Measurements from ENCODE around the gene RDH16.

The RDH16 gene

GRCh38 chr12:56996793-56997545 lies 39.6 kb upstream of the RDH16 start:
- TF ChIP-seq OSR1 (CRISPR knock-in tag; IDR thresholded peaks at IDR 0.05) (no peak), BACH2 (CRISPR knock-in tag; IDR thresholded peaks at IDR 0.05; ENCODE audit: borderline replicate concordance) (no peak), ZNF70 (CRISPR knock-in tag; IDR thresholded peaks at IDR 0.05) (no peak), ZNF8 (CRISPR knock-in tag; IDR thresholded peaks at IDR 0.05) (no peak), CSRNP3 (CRISPR knock-in tag; IDR thresholded peaks at IDR 0.05) (no peak), ZNF565 (CRISPR knock-in tag; conservative IDR thresholded peaks at IDR 0.05; ENCODE audit: low read depth) (no peak), GLIS3 (CRISPR knock-in tag; IDR thresholded peaks at IDR 0.05) (no peak), POU6F1 (CRISPR knock-in tag; IDR thresholded peaks at IDR 0.05; ENCODE audit: borderline replicate concordance, low read depth) (no peak), ZFP30 (CRISPR knock-in tag; IDR thresholded peaks at IDR 0.05) (no peak), SNAI2 (CRISPR knock-in tag; IDR thresholded peaks at IDR 0.05) (no peak)
- TF ChIP-seq, protein P1, sequence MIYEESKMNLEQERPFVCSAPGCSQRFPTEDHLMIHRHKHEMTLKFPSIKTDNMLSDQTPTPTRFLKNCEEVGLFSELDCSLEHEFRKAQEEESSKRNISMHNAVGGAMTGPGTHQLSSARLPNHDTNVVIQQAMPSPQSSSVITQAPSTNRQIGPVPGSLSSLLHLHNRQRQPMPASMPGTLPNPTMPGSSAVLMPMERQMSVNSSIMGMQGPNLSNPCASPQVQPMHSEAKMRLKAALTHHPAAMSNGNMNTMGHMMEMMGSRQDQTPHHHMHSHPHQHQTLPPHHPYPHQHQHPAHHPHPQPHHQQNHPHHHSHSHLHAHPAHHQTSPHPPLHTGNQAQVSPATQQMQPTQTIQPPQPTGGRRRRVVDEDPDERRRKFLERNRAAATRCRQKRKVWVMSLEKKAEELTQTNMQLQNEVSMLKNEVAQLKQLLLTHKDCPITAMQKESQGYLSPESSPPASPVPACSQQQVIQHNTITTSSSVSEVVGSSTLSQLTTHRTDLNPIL (CRISPR knock-in tag; IDR thresholded peaks at IDR 0.05; ENCODE audit: low read depth), result no peak
- TF ChIP-seq, protein P2, sequence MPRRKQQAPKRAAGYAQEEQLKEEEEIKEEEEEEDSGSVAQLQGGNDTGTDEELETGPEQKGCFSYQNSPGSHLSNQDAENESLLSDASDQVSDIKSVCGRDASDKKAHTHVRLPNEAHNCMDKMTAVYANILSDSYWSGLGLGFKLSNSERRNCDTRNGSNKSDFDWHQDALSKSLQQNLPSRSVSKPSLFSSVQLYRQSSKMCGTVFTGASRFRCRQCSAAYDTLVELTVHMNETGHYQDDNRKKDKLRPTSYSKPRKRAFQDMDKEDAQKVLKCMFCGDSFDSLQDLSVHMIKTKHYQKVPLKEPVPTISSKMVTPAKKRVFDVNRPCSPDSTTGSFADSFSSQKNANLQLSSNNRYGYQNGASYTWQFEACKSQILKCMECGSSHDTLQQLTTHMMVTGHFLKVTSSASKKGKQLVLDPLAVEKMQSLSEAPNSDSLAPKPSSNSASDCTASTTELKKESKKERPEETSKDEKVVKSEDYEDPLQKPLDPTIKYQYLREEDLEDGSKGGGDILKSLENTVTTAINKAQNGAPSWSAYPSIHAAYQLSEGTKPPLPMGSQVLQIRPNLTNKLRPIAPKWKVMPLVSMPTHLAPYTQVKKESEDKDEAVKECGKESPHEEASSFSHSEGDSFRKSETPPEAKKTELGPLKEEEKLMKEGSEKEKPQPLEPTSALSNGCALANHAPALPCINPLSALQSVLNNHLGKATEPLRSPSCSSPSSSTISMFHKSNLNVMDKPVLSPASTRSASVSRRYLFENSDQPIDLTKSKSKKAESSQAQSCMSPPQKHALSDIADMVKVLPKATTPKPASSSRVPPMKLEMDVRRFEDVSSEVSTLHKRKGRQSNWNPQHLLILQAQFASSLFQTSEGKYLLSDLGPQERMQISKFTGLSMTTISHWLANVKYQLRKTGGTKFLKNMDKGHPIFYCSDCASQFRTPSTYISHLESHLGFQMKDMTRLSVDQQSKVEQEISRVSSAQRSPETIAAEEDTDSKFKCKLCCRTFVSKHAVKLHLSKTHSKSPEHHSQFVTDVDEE (CRISPR knock-in tag; IDR thresholded peaks at IDR 0.05), result no peak
- ATAC-seq, result no peak

GRCh38 chr12:56995930-56996496 lies 38.6 kb upstream of the RDH16 start:
- no peak for ATAC-seq
- no peak for TF ChIP-seq ZFP3 (CRISPR knock-in tag; IDR thresholded peaks at IDR 0.05)
- no peak for TF ChIP-seq OSR1 (CRISPR knock-in tag; IDR thresholded peaks at IDR 0.05)
- no peak for TF ChIP-seq SNAI2 (CRISPR knock-in tag; IDR thresholded peaks at IDR 0.05)
- no peak for TF ChIP-seq ZNF565 (CRISPR knock-in tag; conservative IDR thresholded peaks at IDR 0.05; ENCODE audit: low read depth)
- no peak for TF ChIP-seq ZNF8 (CRISPR knock-in tag; IDR thresholded peaks at IDR 0.05)
- TF ChIP-seq, protein P1 (CRISPR knock-in tag; IDR thresholded peaks at IDR 0.05; ENCODE audit: low read depth), result no peak
- TF ChIP-seq ARNTL (CRISPR knock-in tag; IDR thresholded peaks at IDR 0.05; ENCODE audit: borderline replicate concordance, low read depth), result no peak

DNA sequence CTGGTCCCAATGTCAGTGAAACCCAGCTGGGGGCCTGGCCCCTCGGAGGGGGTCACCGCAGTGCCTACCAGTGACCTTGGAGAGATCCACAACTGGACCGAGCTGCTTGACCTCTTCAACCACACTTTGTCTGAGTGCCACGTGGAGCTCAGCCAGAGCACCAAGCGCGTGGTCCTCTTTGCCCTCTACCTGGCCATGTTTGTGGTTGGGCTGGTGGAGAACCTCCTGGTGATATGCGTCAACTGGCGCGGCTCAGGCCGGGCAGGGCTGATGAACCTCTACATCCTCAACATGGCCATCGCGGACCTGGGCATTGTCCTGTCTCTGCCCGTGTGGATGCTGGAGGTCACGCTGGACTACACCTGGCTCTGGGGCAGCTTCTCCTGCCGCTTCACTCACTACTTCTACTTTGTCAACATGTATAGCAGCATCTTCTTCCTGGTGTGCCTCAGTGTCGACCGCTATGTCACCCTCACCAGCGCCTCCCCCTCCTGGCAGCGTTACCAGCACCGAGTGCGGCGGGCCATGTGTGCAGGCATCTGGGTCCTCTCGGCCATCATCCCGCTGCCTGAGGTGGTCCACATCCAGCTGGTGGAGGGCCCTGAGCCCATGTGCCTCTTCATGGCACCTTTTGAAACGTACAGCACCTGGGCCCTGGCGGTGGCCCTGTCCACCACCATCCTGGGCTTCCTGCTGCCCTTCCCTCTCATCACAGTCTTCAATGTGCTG lies 38.0 kb upstream of the RDH16 start:
- no peak for ATAC-seq
- TF ChIP-seq, protein P1 (CRISPR knock-in tag; IDR thresholded peaks at IDR 0.05; ENCODE audit: low read depth), result no peak
- TF ChIP-seq, protein P3, sequence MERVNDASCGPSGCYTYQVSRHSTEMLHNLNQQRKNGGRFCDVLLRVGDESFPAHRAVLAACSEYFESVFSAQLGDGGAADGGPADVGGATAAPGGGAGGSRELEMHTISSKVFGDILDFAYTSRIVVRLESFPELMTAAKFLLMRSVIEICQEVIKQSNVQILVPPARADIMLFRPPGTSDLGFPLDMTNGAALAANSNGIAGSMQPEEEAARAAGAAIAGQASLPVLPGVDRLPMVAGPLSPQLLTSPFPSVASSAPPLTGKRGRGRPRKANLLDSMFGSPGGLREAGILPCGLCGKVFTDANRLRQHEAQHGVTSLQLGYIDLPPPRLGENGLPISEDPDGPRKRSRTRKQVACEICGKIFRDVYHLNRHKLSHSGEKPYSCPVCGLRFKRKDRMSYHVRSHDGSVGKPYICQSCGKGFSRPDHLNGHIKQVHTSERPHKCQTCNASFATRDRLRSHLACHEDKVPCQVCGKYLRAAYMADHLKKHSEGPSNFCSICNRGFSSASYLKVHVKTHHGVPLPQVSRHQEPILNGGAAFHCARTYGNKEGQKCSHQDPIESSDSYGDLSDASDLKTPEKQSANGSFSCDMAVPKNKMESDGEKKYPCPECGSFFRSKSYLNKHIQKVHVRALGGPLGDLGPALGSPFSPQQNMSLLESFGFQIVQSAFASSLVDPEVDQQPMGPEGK (CRISPR knock-in tag; IDR thresholded peaks at IDR 0.05; ENCODE audit: borderline replicate concordance), result no peak
- TF ChIP-seq ARNTL (CRISPR knock-in tag; IDR thresholded peaks at IDR 0.05; ENCODE audit: borderline replicate concordance, low read depth) (no peak), ESRRG (CRISPR knock-in tag; IDR thresholded peaks at IDR 0.05) (no peak), CSDC2 (CRISPR knock-in tag; IDR thresholded peaks at IDR 0.05) (no peak), ZFP3 (CRISPR knock-in tag; IDR thresholded peaks at IDR 0.05) (no peak), ZFP30 (CRISPR knock-in tag; IDR thresholded peaks at IDR 0.05) (no peak), ZNF565 (CRISPR knock-in tag; conservative IDR thresholded peaks at IDR 0.05; ENCODE audit: low read depth) (no peak), PPARA (CRISPR knock-in tag; IDR thresholded peaks at IDR 0.05; ENCODE audit: borderline replicate concordance) (no peak), POU6F1 (CRISPR knock-in tag; IDR thresholded peaks at IDR 0.05; ENCODE audit: borderline replicate concordance, low read depth) (no peak), ZC3H10 (CRISPR knock-in tag; IDR thresholded peaks at IDR 0.05) (no peak), ZNF8 (CRISPR knock-in tag; IDR thresholded peaks at IDR 0.05) (no peak)
